ENCODE data around the gene UBE2J2.

UBE2J2 gene

DNA sequence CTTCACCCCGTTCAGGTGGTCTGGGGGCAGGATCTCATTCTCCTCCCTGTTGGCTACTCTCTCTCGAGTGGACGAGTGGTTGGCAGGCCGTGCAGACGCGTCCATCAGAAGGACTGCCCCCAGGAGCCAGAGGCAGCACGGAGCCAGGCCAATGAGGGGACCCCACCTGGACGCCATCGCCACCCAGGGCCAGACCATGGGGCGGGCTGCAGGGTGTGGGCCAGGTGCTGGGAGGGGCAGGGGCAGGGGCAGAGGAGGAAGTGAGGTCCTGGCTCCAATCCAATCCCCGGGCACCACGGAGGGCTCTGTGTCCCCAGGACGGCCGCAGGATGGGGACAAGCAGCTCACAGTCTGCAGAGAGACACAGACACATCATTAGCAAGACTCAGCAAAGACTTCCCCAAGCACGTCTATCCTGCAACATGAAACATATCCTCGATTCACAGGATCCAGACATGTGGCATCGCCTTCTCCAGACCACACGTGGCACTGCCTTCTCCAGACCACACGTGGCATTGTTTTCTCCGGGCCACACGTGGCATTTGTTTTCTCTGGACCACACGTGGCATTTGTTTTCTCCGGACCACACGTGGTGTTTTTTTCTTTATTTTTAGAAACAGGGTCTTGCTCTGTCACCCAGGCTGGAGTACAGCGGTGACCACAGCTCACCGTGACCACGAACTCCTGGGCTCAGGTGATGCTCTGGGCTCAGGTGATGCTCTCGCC, 44.9 kb downstream of the UBE2J2 start:
- no peak for DNase-seq (ENCODE audit: low read depth, low spot score)

DNA sequence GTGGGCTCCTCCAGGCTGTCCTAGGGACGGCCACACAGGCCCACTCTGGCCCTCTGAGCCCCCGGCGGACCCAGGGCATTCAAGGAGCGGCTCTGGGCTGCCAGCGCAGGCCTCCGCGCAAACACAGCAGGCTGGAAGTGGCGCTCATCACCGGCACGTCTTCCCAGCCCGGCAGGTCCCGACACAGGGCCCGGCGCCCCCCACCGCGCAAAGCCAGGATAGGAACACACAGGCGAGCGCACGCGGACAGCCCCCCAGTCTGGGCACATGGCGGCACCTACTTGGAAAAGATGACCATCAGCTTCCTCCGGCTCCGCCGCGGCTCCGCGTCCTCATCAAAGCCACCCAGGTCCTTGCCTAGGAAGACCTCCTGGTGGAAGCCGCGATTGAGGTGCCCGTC, 45.5 kb downstream of the UBE2J2 start:
- no peak for DNase-seq (ENCODE audit: low read depth, low spot score)

- no peak for DNase-seq (ENCODE audit: low read depth, low spot score)
These were observed 46.3 kb downstream of the UBE2J2 start for GRCh38 chr1:1227386-1227785.

DNA sequence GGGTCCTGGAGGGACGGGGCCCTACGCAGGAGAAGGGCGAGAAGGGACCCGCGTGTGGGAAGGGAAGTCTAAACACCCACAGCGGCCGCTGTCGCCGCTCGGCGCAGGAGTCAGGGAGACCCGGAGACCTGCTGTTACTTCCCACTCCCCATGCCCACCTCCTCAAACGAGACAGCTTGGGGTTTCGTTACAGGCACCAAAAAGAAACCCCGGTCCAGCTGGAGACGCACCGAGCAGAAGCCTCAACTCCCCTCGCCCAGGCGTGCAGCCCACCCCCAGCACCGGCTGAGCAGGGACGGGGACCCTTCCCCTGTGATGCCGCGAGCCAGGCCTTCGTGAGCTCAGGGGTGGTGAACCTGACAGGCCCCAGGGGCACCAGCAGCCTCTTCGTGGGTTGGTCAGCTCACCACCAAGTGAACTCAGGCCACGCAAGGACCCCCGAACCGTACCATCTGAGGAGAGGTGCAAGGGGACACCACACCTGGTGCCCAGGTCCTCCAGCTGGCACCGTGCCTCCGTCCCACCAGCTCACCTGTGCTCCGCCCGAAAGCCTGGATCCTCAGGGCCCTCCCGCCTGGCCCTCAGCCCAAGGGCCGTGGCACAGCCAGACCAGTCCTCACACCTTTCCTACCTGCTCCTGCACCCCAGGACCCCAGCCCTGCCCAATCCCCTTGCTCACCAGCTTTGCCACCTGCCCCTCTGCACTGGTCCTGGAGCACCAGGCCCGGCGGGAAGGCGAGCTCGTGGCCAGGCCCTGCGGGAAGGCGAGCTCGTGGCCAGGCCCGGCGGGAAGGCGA, 46.9 kb downstream of the UBE2J2 start:
- DNase-seq (ENCODE audit: low read depth, low spot score): no peak

DNA sequence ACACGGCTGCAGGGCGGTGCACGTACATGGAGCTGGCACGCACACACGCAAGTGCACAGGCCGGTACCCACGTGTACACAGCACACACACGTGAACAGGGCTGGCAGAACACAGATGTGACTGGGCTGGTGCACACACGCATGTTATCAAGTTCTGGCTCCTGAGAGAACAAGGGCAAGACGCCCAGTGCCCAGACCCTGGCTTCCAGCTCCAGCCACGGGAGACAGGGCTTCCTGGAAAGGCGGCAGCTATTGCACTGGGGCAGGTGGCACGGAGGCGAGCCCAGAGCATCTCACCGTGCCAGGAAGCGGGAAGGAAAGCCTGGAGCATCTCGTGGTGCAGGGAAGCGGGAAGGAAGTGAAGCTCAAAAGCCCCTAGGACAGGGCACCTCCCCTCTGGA, 47.7 kb downstream of the UBE2J2 start:
- DNase-seq (ENCODE audit: low read depth, low spot score): no peak

GRCh38 chr1:1225238-1225845, 48.3 kb downstream of the UBE2J2 start:
- DNase-seq (ENCODE audit: low read depth, low spot score): no peak

DNA sequence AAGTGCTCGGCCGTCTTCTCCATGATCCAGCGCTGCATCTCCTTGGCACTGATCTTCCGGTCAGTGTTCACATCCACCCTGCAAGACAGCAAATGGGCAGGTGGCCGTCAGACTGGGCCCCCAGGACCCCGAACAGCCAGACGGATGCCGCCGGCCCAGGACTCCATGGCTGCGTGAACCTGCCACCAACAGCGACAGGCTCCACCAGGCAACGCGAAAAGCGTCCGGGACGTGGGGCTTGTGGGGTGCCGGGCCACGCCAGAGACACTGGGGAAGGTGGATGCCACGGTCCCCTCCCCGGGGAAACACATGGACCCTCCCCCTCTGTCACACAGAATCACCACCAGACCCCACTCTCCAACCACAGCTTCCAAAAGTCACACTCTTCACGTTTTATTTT, 49.8 kb downstream of the UBE2J2 start:
- no peak for DNase-seq (ENCODE audit: low read depth, low spot score)

- DNase-seq (ENCODE audit: low read depth, low spot score): no peak
These were observed 50.3 kb downstream of the UBE2J2 start for GRCh38 chr1:1223321-1223720.

- DNase-seq (ENCODE audit: low read depth, low spot score): no peak
These were observed 51.0 kb downstream of the UBE2J2 start for GRCh38 chr1:1222575-1223225.

- no peak for DNase-seq (ENCODE audit: low read depth, low spot score)
These were observed 51.6 kb downstream of the UBE2J2 start for GRCh38 chr1:1221887-1222574.

- no peak for DNase-seq (ENCODE audit: low read depth, low spot score)
These were observed 53.5 kb downstream of the UBE2J2 start for GRCh38 chr1:1220197-1220596.

DNA sequence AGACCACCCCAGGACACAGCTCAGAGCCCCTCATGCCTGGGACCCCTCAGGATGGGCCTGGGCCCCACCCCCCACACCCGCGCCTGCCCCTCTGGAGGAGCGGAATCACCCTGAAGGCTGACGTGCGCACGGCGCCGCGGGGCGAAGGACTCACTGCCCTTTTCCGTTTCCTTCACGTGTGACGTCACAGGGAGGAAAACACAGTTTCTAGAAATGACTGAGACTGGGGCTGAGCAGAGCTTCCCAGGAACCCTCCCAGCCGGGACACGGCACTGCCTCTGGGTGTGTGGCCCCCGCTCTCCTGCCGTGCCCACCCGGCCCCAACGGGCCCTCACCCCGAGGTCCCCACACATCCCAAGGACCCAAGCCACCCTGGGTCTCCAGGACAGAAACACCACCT, 54.3 kb downstream of the UBE2J2 start:
- DNase-seq (ENCODE audit: low read depth, low spot score): no peak

GRCh38 chr1:1218524-1219200, 55.0 kb downstream of the UBE2J2 start:
- no peak for DNase-seq (ENCODE audit: low read depth, low spot score)

DNA sequence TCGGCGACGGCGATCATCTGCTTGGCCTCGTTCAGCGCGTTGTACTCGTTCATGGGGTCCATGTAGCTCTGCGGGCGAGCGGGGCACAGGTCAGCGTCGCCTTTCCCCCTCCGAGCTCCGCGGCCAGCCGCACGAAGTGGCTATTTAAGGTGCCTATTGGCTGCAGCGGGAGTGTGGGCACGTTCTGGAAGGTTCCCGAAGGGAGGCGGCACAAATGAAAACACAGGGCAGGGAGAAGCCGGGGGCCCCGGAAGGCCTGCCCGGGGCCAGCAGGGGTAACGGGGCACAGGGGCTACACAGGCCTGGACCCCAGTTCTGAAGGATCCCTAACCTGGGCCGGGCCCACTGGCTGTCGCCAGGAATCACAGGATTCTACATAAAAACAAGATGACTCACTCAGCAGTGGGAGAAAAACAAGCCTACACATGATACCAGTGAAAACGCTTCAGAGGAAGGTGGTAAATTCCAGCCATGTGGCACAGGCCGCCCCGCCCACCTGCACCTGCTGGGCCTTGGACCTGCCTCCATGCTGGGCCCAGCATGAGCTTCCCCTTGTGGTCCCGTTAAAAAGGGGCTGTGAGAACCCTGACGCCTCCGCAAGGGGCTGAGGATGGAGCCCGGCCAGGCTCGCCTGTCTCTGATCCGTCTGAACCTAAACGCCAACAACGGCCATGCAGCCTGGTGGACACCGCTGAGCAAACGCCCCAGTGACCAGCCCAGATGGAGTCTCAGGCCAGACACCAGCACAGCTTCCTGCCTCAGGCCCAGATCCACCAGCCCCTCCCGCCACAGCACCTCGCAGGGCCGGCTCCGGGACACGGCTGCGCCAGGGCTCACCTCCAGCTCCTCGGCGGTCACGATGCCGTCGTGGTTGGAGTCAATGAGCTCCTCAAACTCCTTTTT, 55.8 kb downstream of the UBE2J2 start:
- no peak for DNase-seq (ENCODE audit: low read depth, low spot score)

- no peak for DNase-seq (ENCODE audit: low read depth, low spot score)
These were observed 56.7 kb downstream of the UBE2J2 start for GRCh38 chr1:1216770-1217620.

DNA sequence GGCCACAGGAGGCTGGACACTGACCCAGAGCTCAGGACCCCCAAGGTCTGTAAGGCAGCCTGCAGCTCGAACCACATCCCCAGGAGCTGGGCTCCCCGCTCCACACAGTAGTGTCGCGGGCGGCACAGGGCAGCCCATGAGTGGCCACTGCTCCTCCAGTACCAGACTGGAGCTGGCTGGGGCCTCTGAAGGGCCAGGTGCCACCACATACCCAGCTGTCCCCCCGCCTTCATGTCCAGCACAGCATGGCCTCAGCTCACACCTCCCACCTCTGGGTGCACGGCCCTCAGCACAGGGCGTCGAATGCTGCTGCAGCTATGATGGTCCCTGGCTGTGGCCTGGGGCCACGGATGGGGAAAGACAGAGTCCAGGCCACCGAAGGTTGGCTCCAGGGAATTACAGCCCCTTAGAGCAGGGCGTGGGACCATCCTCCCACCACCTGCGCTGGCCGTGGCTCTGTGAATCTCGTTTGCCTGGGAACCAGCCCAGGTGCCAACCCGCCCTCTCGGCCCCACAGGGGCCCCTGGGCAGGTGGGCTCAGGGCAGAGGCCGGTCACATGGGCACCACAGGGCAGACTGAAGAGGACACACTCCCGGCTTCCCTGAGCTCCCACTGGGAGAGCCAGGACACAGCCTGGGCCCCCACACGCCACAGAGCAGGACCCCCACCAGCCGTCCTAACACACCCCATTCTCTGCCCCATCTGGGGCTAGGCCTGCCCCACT, 57.6 kb downstream of the UBE2J2 start:
- DNase-seq (ENCODE audit: low read depth, low spot score): no peak

GRCh38 chr1:1215080-1215676, 58.5 kb downstream of the UBE2J2 start:
- DNase-seq (ENCODE audit: low read depth, low spot score): no peak

Measured in brain pericyte (primary cell).